Kidney (tissue), 14 donors: ENCODE measurements around the gene JAML. TPM values are rescaled to one million over a fixed set of nuclear protein-coding genes. Genes with fewer than 3 reads are reported as not detected.

ENCODE experiments used
- DNase-seq, 5 donors: peaks; one replicate each; pipeline ENCODE4 v3.0.0-alpha.2; 2013 to 2020
- FAIRE-seq: peaks from 2 replicates; lab custom pipeline; 2012; peaks lifted over from hg19 to GRCh38; lab: Jason Lieb, UNC
- H3K27ac ChIP-seq, 2 donors: one replicate each; pipeline ENCODE4 v1.7.0; 2013; ENCODE audit warnings: low read depth in 2 of 2, low read length in 2 of 2, inconsistent platforms in 1 of 2
- H3K27me3 ChIP-seq: one replicate; pipeline ENCODE4 v1.7.1; 2013; ENCODE audit warnings: low read length, inconsistent platforms; ENCODE audit not compliant: control insufficient read depth, insufficient read depth
- H3K36me3 ChIP-seq, 3 donors: one replicate each; pipeline versions ENCODE4 v1.7.0 to v1.7.1; 2013; ENCODE audit warnings: low read length in 3 of 3, control low read depth in 1 of 3, inconsistent platforms in 1 of 3; ENCODE audit not compliant: insufficient read depth in 3 of 3, control insufficient read depth in 2 of 3
- H3K4me1 ChIP-seq, 3 donors: one replicate each; pipeline versions ENCODE4 v1.7.0 to v1.7.1; 2013; ENCODE audit warnings: low read length in 3 of 3, inconsistent platforms in 1 of 3, low read depth in 1 of 3; ENCODE audit not compliant: control insufficient read depth in 2 of 3, insufficient read depth in 2 of 3
- H3K4me3 ChIP-seq, 3 donors: one replicate each; pipeline versions ENCODE4 v1.7.0 to v1.8.1; 2013; ENCODE audit warnings: low read length in 3 of 3, control low read depth in 1 of 3, inconsistent platforms in 1 of 3
- H3K9ac ChIP-seq, 3 donors: one replicate each; pipeline versions ENCODE4 v1.7.0 to v1.7.1; 2013; ENCODE audit warnings: low read length in 3 of 3, control low read depth in 1 of 3, inconsistent platforms in 1 of 3
- H3K9me3 ChIP-seq, 3 donors: one replicate each; pipeline versions ENCODE4 v1.7.0 to v1.7.1; 2013; ENCODE audit warnings: low read length in 3 of 3, control low read depth in 1 of 3, inconsistent platforms in 1 of 3; ENCODE audit not compliant: control insufficient read depth in 2 of 3, insufficient read depth in 1 of 3
- CTCF ChIP-seq: IDR thresholded peaks from 3 replicates; pipeline ENCODE4 v1.5.1; 2012; ENCODE audit warnings: mild to moderate bottlenecking, moderate library complexity, borderline replicate concordance; ENCODE audit not compliant: insufficient read depth; ENCODE audit errors: extremely low read depth
- intact Hi-C: fragments of 100-400 bp; cut with DNase I; formaldehyde crosslinking; loops from one replicate; pipeline ENCODE4 v1.11.1; 2022
- polyA plus RNA-seq: library from polyadenylated mRNA; stranded (reverse); fragments of 350-450 nt; fragmentation: Illumina TruSeq; extraction: RNeasy Lipid Tissue Mini Kit (QIAGEN cat#74804); gene quantifications from one replicate; pipeline ENCODE4 v1.2.3, GENCODE V29; 2014; ENCODE audit warnings: low read depth, low replicate concordance; ENCODE audit not compliant: insufficient read depth
- total RNA-seq: library from RNA; stranded (reverse); fragmentation: NEBNext Ultra II Directional; extraction: Animal tissue kit (Norgen Biotek cat#: 25700); gene quantifications from one replicate; pipeline ENCODE4 v1.2.1, GENCODE V29; 2021
- donor health status: control.
- donor health status: control.
- donor health status: control.
- donor health status: control.
- donor health status: control.
- donor health status: DM: yes; HTN: yes; CAD: no.
- donor health status: Normal renal cell carcinoma (clear cell type).

Gene JAML
- total and polyA plus RNA-seq, 2 donors from 2014 or later, result 2.5 to 17.1 TPM

- TF ChIP-seq CTCF, result no peak
- intact Hi-C loops, result no loop called here
- FAIRE-seq (peak; percentile 6), DNase-seq (peak; percentile 91 to 98 (median 94))
- Histone ChIP-seq H3K9ac (peak within 1 kb of the TSS; percentile 43 to 98 (median 45)), H3K36me3 (no peaks in the 10 kb centered on the region), H3K9me3 (no peaks in the 10 kb centered on the region), H3K4me3 (peak within 1 kb of the TSS; percentile 86 to 100 (median 91)), H3K27me3 (no peaks in the 10 kb centered on the region), H3K4me1 (no peaks in the 10 kb centered on the region), H3K27ac (peak within 1 kb of the TSS; percentile 74 to 84)
Measured at GRCh38 chr11:118251858-118252652, 27.2 kb upstream of the JAML start, which contains the start of gene MPZL3. MPZL3 (minus strand) TSS chr11:118252365; CDS start chr11:118252294, 71 bp downstream.

GRCh38 chr11:118247041-118247440, 22.2 kb upstream of the JAML start:
- no peaks in the 10 kb centered on the region for H3K36me3 ChIP-seq
- no peak overlapping the region for H3K27ac ChIP-seq
- FAIRE-seq (no peak), DNase-seq (no peak)
- no peak overlapping the region for H3K4me3 ChIP-seq
- H3K27me3 ChIP-seq, result no peaks in the 10 kb centered on the region
- intact Hi-C loops, result no loop called here
- no peaks in the 10 kb centered on the region for H3K9me3 ChIP-seq
- TF ChIP-seq CTCF, result no peak
- H3K9ac ChIP-seq, result no peak overlapping the region
- H3K4me1 ChIP-seq, result no peaks in the 10 kb centered on the region

- no peak for DNase-seq
- H3K9ac ChIP-seq, result no peak overlapping the region
- FAIRE-seq, result no peak
- H3K36me3 ChIP-seq, result no peaks in the 10 kb centered on the region
- H3K27me3 ChIP-seq, result no peaks in the 10 kb centered on the region
- H3K27ac ChIP-seq, result no peak overlapping the region
- no peak for TF ChIP-seq CTCF
- H3K4me1 ChIP-seq, result no peaks in the 10 kb centered on the region
- H3K9me3 ChIP-seq, result no peaks in the 10 kb centered on the region
- no peak overlapping the region for H3K4me3 ChIP-seq
- intact Hi-C loops, result no loop called here
Measured at GRCh38 chr11:118245936-118246562, 21.2 kb upstream of the JAML start.
